ENCODE results near the gene TMEM203. TPM values are rescaled to one million over a fixed set of nuclear protein-coding genes. Genes with fewer than 3 reads are reported as not detected.
A peak's percentile ranks its signal among the peaks of the same experiment; 100 is the strongest.

Gene TMEM203
- total and polyA plus RNA-seq, 2 of the 13 experiments (the other 11 are each of a cell fraction or from before 2014, with no cell fraction given) = 23.4 to 36.7 TPM

DNA sequence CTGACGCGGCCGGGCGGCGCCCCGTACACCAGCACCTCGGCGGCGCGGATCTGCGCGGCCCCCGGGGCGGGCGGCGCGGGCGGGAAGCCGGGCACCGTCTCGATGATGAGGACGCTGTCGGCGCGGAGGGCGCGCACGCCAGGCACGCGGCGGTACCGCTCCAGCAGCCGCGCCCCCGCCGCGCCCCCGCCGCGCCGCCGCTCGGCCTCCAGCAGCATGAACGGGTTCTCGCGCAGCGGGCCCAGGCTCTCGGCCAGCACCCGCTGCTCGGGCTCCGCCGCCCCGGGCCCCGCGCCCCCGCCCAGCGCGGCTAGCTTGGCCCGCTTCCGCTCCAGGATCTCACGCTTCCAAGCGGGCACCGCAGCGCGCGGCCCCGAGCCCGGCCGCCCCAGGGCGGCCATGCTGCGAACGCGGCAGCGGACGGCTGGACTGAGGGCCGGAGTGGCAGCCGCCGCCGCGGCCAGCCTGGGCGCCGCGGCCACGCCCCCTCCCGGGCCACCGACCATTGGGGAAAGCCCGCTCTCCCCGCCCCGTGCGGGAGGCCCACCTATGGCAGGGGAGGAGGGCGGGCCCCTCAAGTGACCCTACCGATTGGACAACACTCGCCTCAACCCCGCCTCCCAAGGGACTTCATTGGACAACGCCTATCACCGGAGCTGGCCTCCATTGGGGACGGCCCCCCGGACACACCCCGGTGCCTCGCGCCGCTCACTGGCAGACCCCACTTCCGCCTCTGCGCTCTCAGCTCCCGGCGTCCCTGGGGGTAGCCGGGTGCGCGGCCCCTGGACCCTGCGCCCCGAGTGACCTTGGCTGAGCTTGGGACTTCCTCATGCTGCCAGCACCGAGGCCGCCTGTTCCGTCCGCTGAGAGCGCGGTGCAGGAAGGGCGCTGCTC, 4.9 kb downstream of the TMEM203 start, which contains the start of gene TPRN (continued):
- TF ChIP-seq MED8 (CRISPR knock-in tag; IDR thresholded peaks at IDR 0.05; ENCODE audit: insufficient replicate concordance) (no peak), PLRG1 (conservative IDR thresholded peaks at IDR 0.05) (no peak), ZNF557 (CRISPR knock-in tag; IDR thresholded peaks at IDR 0.05) (no peak), SSRP1 (CRISPR knock-in tag; IDR thresholded peaks at IDR 0.05) (no peak), MLLT10 (CRISPR knock-in tag; IDR thresholded peaks at IDR 0.05) (no peak), ZNF761 (CRISPR knock-in tag; conservative IDR thresholded peaks at IDR 0.05) (0 out of 2 replicates have a peak, but pooled peaks have one; percentile 30), NRL (CRISPR knock-in tag; IDR thresholded peaks at IDR 0.05; ENCODE audit: borderline replicate concordance) (peak; percentile 69; the same call in 1 of the 2 replicates), NR3C1 (CRISPR knock-in tag; IDR thresholded peaks at IDR 0.05) (no peak), ZNF710 (CRISPR knock-in tag; IDR thresholded peaks at IDR 0.05; ENCODE audit: borderline replicate concordance) (no peak), ZNF232 (CRISPR knock-in tag; IDR thresholded peaks at IDR 0.05; ENCODE audit: borderline replicate concordance) (no peak), KLF6 (CRISPR knock-in tag; IDR thresholded peaks at IDR 0.05) (peak; percentile 68; the same call in 1 of the 2 replicates), KLF15 (CRISPR knock-in tag; IDR thresholded peaks at IDR 0.05; ENCODE audit: borderline replicate concordance) (no peak), MTA3 (CRISPR knock-in tag; IDR thresholded peaks at IDR 0.05) (no peak), MEIS1 (CRISPR knock-in tag; IDR thresholded peaks at IDR 0.05; ENCODE audit: borderline replicate concordance) (no peak), REPIN1 (CRISPR knock-in tag; IDR thresholded peaks at IDR 0.05; ENCODE audit: borderline replicate concordance, low read depth) (peak; percentile 84; the same call in 1 of the 2 replicates), ZNF367 (CRISPR knock-in tag; IDR thresholded peaks at IDR 0.05; ENCODE audit: borderline replicate concordance) (no peak; the same call in 1 of the 2 replicates), RFX3 (CRISPR knock-in tag; IDR thresholded peaks at IDR 0.05) (no peak), NR2F2 (IDR thresholded peaks at IDR 0.05; ENCODE audit: borderline replicate concordance, low read depth) (peak; percentile 68; the same call in 1 of the 2 replicates), ZMYM4 (CRISPR knock-in tag; IDR thresholded peaks at IDR 0.05) (peak; percentile 48; the same call in 1 of the 2 replicates), PHF5A (CRISPR knock-in tag; IDR thresholded peaks at IDR 0.05; ENCODE audit: low read depth, unreplicated experiment) (no peak), RFXAP (CRISPR knock-in tag; IDR thresholded peaks at IDR 0.05; ENCODE audit: borderline replicate concordance) (peak; percentile 79), HDAC1 (CRISPR knock-in tag; IDR thresholded peaks at IDR 0.05) (peak; percentile 98), ATF6 (CRISPR knock-in tag; conservative IDR thresholded peaks at IDR 0.05) (no peak), ZNF326 (CRISPR knock-in tag; IDR thresholded peaks at IDR 0.05; ENCODE audit: borderline replicate concordance) (peak; percentile 70; the same call in 1 of the 2 replicates), ZNF550 (CRISPR knock-in tag; IDR thresholded peaks at IDR 0.05; ENCODE audit: borderline replicate concordance) (no peak)
- TF ChIP-seq, protein P1, sequence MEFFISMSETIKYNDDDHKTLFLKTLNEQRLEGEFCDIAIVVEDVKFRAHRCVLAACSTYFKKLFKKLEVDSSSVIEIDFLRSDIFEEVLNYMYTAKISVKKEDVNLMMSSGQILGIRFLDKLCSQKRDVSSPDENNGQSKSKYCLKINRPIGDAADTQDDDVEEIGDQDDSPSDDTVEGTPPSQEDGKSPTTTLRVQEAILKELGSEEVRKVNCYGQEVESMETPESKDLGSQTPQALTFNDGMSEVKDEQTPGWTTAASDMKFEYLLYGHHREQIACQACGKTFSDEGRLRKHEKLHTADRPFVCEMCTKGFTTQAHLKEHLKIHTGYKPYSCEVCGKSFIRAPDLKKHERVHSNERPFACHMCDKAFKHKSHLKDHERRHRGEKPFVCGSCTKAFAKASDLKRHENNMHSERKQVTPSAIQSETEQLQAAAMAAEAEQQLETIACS (CRISPR knock-in tag; IDR thresholded peaks at IDR 0.05) = peak; percentile 13; the same call in 1 of the 2 replicates
